Osteocyte (in vitro differentiated cells): ENCODE measurements around the gene MAP4K3. TPM values are rescaled to one million over a fixed set of nuclear protein-coding genes. Genes with fewer than 3 reads are reported as not detected.

Experiments
- DNase-seq: peaks from one replicate; pipeline ENCODE4 v3.0.0; 2021; ENCODE audit warnings: mixed read lengths; ENCODE audit not compliant: unreplicated experiment; ENCODE audit errors: extremely low spot score
- H3K27ac Mint-ChIP-seq: one replicate; pipeline ENCODE4 v1.8.0; 2021; ENCODE audit warnings: mild to moderate bottlenecking, mixed read lengths; ENCODE audit not compliant: unreplicated experiment
- H3K27me3 Mint-ChIP-seq: one replicate; pipeline ENCODE4 v1.8.0; 2021; ENCODE audit warnings: mixed read lengths; ENCODE audit not compliant: unreplicated experiment
- H3K36me3 Mint-ChIP-seq: one replicate; pipeline ENCODE4 v1.8.0; 2021; ENCODE audit warnings: mixed read lengths; ENCODE audit not compliant: unreplicated experiment
- H3K4me1 Mint-ChIP-seq: one replicate; pipeline ENCODE4 v1.8.0; 2021; ENCODE audit warnings: mixed read lengths; ENCODE audit not compliant: unreplicated experiment
- H3K4me3 Mint-ChIP-seq: one replicate; pipeline ENCODE4 v1.8.0; 2021; ENCODE audit warnings: mild to moderate bottlenecking, moderate library complexity, mixed read lengths; ENCODE audit not compliant: unreplicated experiment
- H3K9me3 Mint-ChIP-seq: one replicate; pipeline ENCODE4 v1.8.0; 2021; ENCODE audit warnings: mixed read lengths; ENCODE audit not compliant: unreplicated experiment
- total RNA-seq: library from RNA; stranded (reverse); gene quantifications from 2 replicates; pipeline ENCODE4 v1.2.1, GENCODE V29; 2021
- TF ChIP-seq, protein P1 (sequence below): fragments of 200-600 bp; sonication (generic); IDR thresholded peaks from 2 replicates; pipeline ENCODE4 v1.5.0; 2021; ENCODE audit warnings: antibody characterized with exemption, mild to moderate bottlenecking, moderate library complexity

MAP4K3 gene
- total RNA-seq, 1 donor from 2014 or later: 35.0 TPM

- H3K9me3 Mint-ChIP-seq: no peaks in the 10 kb centered on the region
- TF ChIP-seq, protein P1, sequence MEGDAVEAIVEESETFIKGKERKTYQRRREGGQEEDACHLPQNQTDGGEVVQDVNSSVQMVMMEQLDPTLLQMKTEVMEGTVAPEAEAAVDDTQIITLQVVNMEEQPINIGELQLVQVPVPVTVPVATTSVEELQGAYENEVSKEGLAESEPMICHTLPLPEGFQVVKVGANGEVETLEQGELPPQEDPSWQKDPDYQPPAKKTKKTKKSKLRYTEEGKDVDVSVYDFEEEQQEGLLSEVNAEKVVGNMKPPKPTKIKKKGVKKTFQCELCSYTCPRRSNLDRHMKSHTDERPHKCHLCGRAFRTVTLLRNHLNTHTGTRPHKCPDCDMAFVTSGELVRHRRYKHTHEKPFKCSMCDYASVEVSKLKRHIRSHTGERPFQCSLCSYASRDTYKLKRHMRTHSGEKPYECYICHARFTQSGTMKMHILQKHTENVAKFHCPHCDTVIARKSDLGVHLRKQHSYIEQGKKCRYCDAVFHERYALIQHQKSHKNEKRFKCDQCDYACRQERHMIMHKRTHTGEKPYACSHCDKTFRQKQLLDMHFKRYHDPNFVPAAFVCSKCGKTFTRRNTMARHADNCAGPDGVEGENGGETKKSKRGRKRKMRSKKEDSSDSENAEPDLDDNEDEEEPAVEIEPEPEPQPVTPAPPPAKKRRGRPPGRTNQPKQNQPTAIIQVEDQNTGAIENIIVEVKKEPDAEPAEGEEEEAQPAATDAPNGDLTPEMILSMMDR: no peak
- no peak for DNase-seq
Observed at GRCh38 chr2:39304200-39304599, 132.9 kb downstream of the MAP4K3 start.

GRCh38 chr2:39301352-39301751 is 135.7 kb downstream of the MAP4K3 start:
- H3K9me3 Mint-ChIP-seq: no peaks in the 10 kb centered on the region
- no peaks in the 10 kb centered on the region for H3K27me3 Mint-ChIP-seq
- peaks cover 23% of the 10 kb centered on the region for H3K36me3 Mint-ChIP-seq
- DNase-seq: no peak
- peaks cover 9% of the 10 kb centered on the region for H3K4me1 Mint-ChIP-seq
- H3K4me3 Mint-ChIP-seq: no peak overlapping the region
- TF ChIP-seq, protein P1: no peak
- no peak overlapping the region for H3K27ac Mint-ChIP-seq

More at GRCh38 chr2:39304200-39304599, 132.9 kb downstream of the MAP4K3 start:
- H3K4me3 Mint-ChIP-seq: no peak overlapping the region
- peaks cover 25% of the 10 kb centered on the region for H3K36me3 Mint-ChIP-seq
- no peaks in the 10 kb centered on the region for H3K27me3 Mint-ChIP-seq
- H3K4me1 Mint-ChIP-seq: peaks cover 9% of the 10 kb centered on the region
- peak overlapping the region; percentile 13 for H3K27ac Mint-ChIP-seq

GRCh38 chr2:39300044-39300978 is 136.8 kb downstream of the MAP4K3 start:
- Mint-ChIP-seq H3K36me3 (peaks cover 24% of the 10 kb centered on the region), H3K4me3 (no peak overlapping the region), H3K27me3 (no peaks in the 10 kb centered on the region), H3K4me1 (peaks cover 9% of the 10 kb centered on the region), H3K27ac (no peak overlapping the region), H3K9me3 (no peaks in the 10 kb centered on the region)
- DNase-seq: no peak
- TF ChIP-seq, protein P1: no peak

DNA sequence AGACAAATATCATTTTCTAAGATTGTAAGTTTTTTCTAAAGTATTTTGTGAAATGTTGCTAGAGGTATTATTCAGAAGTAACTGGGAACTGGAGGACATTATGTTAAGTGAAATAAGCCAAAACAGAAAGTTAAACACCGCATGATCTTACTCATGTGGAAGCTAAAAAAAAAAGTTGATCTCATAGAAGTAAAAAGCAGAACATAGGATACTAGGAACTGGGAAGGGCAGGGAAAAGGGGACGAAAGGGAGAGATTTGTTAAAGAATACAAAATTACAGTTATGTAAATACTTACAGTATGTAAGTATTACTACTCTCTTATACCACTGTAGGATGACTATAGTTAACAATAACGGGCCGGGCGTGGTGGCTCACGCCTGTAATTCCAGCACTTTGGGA is 146.7 kb downstream of the MAP4K3 start:
- no peaks in the 10 kb centered on the region for H3K9me3 Mint-ChIP-seq
- DNase-seq: no peak

GRCh38 chr2:39289609-39290008 is 147.5 kb downstream of the MAP4K3 start:
- Mint-ChIP-seq H3K36me3 (peaks cover 40% of the 10 kb centered on the region), H3K27me3 (no peaks in the 10 kb centered on the region), H3K9me3 (no peaks in the 10 kb centered on the region), H3K4me1 (no peaks in the 10 kb centered on the region), H3K27ac (no peak overlapping the region), H3K4me3 (no peak overlapping the region)
- no peak for DNase-seq
- TF ChIP-seq, protein P1: no peak

More for the DNA sequence above, 146.7 kb downstream of the MAP4K3 start:
- TF ChIP-seq, protein P1: no peak
- peaks cover 37% of the 10 kb centered on the region for H3K36me3 Mint-ChIP-seq
- no peaks in the 10 kb centered on the region for H3K4me1 Mint-ChIP-seq
- H3K4me3 Mint-ChIP-seq: no peak overlapping the region
- no peaks in the 10 kb centered on the region for H3K27me3 Mint-ChIP-seq
- H3K27ac Mint-ChIP-seq: no peak overlapping the region
